Stimulated activated CD4-positive, alpha-beta T cell treated with anti-CD3 and anti-CD28 coated beads, TNF-alpha, amount 100 ng/mL, for 4 hours (primary cell): Measurements from ENCODE around the gene NAV3.

ENCODE experiments used
- DNase-seq, 3 experiments: peaks; one replicate each; pipeline ENCODE4 v3.0.0-alpha.2; 2020; ENCODE audit warnings: low read depth in 3 of 3

Gene NAV3, protein sequence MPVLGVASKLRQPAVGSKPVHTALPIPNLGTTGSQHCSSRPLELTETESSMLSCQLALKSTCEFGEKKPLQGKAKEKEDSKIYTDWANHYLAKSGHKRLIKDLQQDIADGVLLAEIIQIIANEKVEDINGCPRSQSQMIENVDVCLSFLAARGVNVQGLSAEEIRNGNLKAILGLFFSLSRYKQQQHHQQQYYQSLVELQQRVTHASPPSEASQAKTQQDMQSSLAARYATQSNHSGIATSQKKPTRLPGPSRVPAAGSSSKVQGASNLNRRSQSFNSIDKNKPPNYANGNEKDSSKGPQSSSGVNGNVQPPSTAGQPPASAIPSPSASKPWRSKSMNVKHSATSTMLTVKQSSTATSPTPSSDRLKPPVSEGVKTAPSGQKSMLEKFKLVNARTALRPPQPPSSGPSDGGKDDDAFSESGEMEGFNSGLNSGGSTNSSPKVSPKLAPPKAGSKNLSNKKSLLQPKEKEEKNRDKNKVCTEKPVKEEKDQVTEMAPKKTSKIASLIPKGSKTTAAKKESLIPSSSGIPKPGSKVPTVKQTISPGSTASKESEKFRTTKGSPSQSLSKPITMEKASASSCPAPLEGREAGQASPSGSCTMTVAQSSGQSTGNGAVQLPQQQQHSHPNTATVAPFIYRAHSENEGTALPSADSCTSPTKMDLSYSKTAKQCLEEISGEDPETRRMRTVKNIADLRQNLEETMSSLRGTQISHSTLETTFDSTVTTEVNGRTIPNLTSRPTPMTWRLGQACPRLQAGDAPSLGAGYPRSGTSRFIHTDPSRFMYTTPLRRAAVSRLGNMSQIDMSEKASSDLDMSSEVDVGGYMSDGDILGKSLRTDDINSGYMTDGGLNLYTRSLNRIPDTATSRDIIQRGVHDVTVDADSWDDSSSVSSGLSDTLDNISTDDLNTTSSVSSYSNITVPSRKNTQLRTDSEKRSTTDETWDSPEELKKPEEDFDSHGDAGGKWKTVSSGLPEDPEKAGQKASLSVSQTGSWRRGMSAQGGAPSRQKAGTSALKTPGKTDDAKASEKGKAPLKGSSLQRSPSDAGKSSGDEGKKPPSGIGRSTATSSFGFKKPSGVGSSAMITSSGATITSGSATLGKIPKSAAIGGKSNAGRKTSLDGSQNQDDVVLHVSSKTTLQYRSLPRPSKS (N-terminal part only)

DNA sequence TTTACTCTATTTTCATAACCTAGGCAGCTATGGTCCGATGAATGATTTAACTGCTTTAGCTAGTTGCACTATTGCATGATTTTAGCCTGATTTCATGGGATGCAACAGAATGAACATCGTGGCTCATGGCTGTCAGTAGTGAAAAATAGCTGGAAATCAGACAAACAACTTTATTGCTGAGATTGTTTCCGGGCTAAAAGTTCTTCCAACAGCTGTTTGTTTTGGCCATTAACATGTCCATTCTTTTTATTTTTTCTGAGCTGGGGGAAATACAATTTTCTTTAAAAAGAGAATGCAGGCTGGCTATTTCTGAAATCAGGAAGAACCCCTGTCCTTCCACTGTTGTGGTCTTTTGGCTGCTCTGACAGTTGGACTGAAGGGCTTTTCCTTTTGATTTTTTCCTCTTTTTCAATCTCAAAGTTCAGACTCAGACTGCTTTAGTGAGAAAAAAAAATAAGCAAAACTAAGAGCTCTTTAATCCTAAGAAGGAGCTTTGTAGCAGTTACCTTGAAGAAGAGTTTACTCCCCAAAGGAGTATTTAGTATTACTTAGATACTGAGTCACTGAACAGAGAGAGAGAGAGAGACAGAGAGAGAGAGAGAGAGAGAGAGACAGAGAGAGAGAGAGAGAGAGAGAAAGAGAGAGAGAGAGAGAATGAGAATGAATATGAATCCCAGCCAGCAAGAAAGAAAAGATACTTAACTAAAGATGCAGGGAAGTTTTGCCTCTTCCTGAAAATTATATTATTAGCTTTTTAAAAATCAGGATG lies at the start of gene NAV3:
TSS of gene NAV3 (plus strand) at position 312 of the 769 bp plus-strand sequence. CDS start 568 bp downstream, outside the sequence.
- no peak for DNase-seq

GRCh38 chr12:77782034-77782433 lies 48.7 kb upstream of the NAV3 start:
- DNase-seq = no peak

GRCh38 chr12:77782766-77783165 lies 47.9 kb upstream of the NAV3 start:
- no peak for DNase-seq

GRCh38 chr12:77785211-77785610 lies 45.5 kb upstream of the NAV3 start:
- no peak for DNase-seq

GRCh38 chr12:77786675-77787074 lies 44.0 kb upstream of the NAV3 start:
- no peak for DNase-seq

DNA sequence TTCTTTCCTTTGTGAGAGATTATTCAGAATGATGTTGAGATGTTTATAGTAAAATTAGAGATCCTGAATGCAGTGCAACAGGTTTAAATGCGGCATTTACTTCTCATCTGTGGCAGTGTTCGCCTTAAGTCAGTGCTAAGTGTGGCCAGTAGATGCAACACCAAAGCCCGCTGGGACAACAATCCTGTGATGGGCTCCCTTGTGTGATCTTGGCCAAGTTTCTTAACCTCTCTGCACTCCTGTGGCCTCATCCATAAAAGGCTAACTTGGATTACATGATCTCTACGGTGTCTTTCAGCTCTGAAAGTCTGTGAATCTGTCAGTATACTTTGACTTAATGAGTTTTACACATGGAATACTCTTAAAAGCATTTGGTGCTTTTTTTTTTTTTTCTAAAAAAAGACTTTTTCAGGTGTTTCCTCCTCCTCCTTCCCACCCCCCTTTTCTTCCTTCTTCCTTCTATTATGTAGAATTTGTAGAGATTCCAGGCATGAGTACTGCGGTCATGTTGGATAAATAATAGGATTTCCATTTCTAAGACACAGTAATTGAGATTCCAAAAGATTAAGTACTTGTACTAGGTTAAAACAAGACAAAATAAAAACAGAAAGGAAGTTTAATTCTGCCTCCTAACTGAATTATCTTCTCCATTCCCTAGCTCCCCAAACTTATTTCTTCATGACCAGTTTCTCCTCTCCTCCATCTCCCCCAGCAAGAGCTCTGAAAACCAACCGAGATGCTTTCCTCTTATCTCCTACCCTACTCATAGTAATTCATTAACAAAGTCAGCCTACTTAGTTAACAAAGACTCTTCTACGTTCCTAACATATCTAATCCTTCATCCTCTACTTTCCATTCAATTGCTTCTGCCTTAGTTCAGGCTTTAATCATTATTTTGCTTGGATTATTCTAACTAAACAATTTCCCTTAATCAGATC lies 42.2 kb upstream of the NAV3 start:
- no peak for DNase-seq

- no peak for DNase-seq
Observed at GRCh38 chr12:77795699-77796098, 35.0 kb upstream of the NAV3 start.

- no peak for DNase-seq
Observed at GRCh38 chr12:77796775-77797174, 33.9 kb upstream of the NAV3 start.

DNA sequence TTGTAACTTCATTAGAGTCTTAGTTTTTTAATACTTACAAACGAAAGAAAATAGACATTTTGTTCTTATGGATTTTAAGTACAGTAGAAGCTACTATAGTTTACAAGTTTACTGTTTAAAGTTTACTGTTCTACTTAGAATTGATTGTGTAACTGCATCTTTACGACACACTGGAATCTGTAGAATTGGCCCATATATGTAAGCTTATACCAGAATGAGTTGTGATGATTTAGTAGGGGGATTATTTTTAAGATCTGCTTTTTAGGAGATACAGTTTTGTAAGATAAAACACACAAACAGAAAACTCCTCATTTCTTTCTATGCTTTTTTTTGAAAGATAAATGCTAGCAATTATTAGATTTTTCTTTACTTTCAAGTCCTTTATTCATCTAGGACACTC lies 30.2 kb upstream of the NAV3 start:
- no peak for DNase-seq

DNA sequence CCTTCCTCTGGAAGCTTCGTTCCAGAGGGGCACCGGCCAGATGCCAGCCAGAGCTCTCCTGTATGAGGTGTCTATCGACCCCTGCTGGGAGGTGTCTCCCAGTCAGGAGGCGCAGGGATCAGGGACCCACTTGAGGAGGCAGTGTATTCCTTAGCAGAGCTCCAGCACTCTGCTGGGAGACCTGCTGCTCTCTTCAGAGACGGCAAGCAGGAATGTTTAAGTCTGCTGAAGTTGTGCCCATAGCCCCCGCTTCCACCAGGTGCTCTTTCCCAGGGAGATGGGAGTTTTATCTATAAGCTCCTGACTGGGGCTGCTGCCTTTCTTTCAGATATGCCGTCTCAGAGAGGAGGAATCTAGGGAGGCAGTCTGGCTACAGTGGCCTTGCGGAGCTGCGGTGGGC lies 22.2 kb upstream of the NAV3 start:
- DNase-seq = no peak

- DNase-seq = no peak
Observed at GRCh38 chr12:77813558-77813957, 17.1 kb upstream of the NAV3 start.

DNA sequence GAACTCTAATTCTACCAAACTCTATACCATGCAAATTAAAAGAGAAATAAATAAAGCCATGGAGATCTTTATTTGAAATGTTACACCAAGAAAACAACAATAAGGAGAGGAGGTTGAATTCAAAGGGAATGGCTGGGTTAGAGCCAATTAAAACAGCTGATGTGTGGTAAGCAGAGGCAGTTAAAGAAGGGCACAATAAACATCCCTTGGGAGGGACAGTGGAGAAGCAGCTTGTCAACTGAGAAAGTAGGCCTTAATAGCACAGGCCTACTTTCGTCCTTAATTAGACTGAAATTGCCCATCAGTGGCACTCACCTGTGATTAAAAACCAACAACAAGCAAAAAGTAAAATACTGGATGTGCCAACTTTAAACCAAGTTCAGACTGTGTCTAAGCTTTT lies 16.3 kb upstream of the NAV3 start:
- no peak for DNase-seq

DNA sequence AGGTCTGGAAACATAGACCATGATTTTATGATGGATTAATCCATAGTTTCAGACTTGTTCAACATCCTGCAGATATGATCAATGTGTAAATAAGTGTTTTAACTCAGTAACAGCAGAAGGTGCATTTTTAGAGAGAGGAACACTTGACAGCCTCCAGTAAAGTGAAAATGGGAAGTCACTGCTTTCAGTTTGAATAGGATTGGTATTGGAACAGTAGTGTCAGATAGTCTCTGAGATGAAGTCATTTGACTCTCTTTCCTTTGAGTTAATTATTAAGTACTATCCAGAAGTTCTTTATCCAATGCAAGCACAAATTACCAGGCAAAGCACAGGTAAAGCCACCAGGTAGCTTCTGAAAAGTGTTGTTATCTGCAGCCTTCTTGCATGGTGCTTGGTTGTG lies 14.5 kb upstream of the NAV3 start:
- no peak for DNase-seq

- no peak for DNase-seq
Observed at GRCh38 chr12:77817276-77817675, 13.4 kb upstream of the NAV3 start.

DNA sequence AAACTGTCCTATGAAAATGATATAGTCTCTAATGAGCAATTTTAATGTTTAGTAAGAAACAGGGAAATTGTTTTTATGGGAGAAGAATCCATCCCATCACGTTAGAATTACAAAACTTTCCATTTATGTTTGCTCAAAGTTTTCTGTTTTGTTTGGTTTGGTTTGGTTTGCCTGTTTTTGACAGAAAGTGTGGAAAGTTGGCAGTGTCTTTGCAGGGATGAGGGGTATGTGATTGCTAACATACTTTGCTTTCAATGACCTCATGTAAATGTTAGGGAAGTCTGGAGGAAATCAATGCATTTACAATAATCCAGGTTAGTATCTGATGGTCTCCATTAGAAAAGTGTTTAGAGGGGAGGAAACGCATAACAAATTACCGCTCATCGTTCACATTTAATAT lies 12.3 kb upstream of the NAV3 start:
- no peak for DNase-seq

DNA sequence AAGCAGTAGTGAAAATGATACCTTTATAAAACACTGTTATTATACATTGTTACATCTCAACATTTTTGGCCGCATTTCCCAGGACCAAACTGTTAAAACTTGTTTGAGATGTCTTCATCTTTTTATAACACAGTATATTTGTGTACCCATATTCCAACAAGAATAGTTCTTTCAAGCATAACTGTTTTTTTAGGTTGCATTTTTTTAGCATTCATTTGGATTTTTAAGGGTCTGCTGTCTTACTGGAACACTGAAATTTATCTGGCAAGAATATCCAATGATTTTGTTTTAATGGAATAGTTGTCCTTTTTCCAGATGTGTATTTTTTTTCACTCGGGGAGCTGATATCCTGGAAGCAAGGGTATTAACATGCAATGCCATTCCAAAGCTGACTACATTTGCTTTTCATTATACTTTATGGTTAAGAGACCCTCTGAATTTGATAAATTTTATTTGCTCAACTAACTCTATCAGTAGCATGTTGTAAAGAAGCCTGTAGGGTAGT lies 8.9 kb upstream of the NAV3 start:
- DNase-seq = no peak

DNA sequence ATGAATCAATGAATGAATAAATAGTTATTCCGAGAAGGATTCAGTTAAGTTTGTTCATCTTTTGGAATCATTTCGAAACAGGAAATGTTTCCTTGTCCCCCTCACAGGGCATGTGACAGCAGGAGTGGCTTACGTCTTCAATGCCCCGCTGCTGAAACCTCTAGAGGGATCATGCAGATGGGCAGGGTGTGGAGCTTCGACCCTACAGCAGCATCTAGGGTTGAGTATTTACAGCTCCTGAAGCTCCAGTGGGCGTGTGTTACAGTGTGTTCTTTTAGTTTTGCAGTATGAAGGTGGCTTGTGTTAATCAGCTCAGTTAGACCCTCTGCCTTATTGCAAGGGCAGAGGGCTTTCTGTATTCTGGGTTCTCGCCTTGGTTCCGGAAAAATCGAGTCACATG lies 2.6 kb downstream of the NAV3 start:
- DNase-seq = no peak

GRCh38 chr12:77834618-77835017 lies 3.9 kb downstream of the NAV3 start:
- DNase-seq = no peak

DNA sequence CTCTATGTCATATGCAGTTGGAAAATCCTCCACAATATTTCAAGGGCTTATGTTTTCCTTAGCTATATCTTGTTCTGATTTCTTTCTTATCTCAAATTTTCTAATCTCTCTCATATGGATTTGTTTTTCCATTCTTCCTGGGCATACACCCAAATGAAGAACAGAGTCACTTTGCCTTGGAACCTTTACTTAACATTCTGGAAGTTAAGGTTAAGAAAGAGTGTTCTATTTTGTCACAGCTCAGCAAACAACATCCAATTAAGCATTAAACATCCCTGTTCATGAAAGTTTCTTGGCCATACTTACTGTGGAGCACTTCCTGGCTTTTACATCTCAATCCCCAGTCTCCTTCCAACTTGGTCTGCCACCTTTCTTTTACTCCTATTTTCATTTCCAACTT lies 5.3 kb downstream of the NAV3 start:
- no peak for DNase-seq

GRCh38 chr12:77837876-77838291 lies 7.2 kb downstream of the NAV3 start:
- no peak for DNase-seq
